ENCODE data around the gene HEATR1.
"Not testable (repeated sequence)": the region's sequence is repeated elsewhere in the genome, so short reads cannot be mapped to it uniquely, and the experiment has no call there.

Gene HEATR1

DNA sequence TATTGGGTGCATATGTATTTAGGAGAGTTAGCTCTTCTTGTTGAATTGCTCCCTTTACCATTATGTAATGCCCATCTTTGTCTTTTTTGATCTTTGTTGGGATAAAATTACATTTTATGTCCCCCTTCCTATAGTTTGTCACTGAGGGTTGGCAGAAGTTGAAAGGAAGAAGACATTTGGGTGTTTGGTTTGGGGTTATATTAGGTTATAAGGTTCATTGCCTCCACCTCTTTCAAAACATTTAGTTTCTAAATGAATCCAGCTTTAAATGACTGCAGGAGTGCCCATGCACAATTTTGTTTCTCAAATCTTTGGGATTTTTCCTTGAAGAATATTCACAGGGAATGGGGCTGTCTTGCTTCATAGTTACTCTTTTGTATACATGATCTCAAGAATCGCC is 95.1 kb downstream of the HEATR1 start:
- no peak for DNase-seq

DNA sequence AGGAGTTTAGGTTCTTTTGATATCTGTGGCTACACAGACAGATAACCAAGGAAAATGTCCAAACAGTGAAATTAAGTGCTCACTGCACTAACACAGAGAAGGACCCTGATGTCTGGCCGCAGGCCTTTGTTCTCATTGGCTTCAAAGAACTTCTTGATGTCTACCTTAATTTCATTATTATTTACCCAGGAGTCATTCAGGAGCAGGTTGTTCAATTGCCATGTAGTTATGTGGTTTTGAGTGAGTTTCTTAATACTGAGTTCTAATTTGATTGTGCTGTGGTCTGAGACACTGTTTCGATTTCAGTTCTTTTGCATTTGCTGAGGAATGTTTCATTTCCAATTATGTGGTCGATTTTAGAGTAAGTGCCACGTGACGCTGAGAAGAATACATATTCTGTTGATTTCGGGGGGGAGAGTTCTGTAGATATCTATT is 95.7 kb downstream of the HEATR1 start:
- no peak for DNase-seq

DNA sequence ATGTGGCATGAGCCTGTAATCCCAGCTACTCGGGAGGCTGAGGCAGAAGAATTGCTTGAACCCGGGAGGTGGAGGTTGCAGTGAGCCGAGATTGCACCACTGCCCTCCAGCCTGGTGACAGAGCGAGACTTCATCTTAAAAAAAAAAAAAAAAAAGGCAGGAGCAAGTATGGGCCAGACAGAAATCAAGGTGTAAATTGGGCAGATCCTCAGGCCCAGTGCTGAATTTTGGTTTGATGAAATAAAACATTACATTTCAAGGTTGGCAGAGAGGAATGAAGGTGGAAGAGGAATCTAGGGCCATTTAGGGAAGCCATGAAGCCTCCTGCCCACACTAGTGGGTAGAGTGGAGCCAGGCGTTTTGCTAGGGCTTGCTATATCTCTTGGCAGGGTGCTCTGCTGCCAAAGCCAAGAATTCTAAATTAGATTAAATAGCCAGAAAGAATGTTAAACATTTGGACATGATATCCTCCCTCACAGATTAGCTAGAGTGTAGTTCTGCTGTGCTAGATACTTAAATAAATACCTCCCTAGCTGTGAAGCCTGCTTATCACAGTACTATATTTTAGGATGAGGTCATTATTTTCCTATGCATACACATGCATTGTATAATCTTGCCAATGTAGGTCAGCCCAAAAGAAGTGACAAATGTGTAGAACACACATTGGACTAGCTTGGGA is 97.2 kb downstream of the HEATR1 start:
- no peak for DNase-seq

DNA sequence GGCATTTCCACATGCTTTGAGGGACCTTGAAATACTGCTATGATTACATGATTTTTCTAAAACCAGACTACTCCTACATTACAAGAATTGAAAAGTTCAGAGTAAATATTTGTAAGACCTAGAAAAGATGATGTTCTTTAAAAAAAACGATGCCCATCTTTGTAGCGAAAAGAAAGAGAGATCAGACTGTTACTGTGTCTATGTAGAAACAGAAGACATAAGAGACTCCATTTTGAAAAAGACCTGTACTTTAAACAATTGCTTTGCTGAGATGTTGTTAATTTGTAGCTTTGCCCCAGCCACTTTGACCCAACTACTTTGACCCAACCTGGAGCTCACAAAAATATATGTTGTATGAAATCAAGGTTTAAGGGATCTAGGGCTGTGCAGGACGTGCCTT is 100.0 kb downstream of the HEATR1 start:
- not testable (repeated sequence) for DNase-seq

DNA sequence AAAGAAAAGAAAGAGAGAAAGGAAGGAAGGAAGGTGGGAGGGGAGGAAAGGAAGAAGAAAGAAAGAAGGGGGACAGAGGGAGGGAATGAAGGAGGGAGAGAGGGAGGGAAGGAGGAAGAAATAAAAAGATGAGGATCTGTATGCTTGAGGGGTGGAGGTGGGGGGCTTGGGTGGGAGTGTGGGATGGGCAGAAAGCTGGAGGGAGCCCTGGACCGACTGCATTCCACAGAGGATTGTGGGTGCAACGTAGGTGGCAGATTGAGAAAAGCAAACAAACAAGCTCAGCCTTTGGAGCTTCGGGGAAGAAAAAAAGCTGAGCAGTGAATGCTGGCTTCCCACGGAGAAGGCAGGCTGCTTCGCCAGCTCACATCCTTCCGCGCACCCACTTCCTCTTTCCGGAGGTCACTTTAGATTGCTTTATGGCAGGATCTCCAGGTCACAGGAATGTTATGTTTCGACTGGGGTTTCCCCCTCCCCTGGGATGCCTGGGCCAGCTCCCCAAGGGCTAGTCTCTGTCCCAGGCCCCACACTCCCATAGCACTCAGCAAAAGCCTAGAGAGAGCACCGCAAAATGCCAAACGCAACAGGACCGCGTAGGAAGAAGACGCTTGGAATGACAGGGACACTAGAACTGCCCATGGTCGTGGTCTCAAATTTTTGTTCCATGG is 101.2 kb downstream of the HEATR1 start:
- DNase-seq, result peak; percentile 44

DNA sequence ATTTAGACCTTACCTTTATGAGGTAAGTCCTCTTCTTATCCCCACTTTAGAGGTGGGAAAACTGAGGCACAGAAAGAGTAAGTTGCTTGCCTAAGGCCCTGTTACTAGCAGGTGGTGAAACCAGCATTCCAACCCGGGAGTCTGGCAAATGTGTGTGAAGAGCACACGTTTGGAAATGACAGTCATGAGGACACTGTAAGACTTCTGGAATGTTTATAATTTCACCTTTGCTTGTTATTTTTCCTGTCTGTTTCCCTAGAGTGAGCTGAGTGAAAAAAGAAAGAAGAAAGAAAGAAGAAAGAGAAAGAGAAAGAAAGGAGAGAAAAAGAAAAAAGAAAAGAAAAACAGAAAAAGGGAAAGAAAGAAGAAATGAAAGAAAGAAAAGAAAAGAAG is 101.7 kb downstream of the HEATR1 start:
- no peak for DNase-seq

DNA sequence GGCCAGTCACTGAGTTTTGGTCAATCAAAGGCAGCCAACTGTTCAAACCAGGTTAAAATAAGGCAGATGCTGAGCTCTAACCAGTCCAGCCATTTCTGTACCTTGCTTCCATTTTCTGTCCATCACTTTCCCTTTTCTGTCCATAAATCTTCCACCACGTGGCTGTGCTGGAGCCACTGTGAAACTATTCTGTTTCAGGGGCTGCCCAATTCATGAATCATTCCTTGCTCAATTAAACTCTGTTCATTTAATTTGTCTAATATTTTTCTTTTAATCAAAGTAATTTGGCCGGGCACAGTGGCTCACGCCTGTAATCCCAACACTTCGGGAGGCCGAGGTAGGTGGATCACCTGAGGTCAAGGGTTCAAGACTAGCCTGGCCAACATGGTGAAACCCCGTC is 103.2 kb downstream of the HEATR1 start:
- DNase-seq, result no peak

Measured in CD4-positive, alpha-beta T cell treated with Interleukin-15 for 1 hour (primary cell).